HT-29 (cell line): Measurements from ENCODE around the gene GRIA1. TPM values are rescaled to one million over a fixed set of nuclear protein-coding genes. Genes with fewer than 3 reads are reported as not detected.
A peak's percentile ranks its signal among the peaks of the same experiment; 100 is the strongest.

Experiments used
- DNase-seq: peaks from one replicate; pipeline ENCODE4 v3.0.0-alpha.2; 2015; ENCODE audit warnings: low spot score
- total RNA-seq: library from RNA; depleted of rRNA; stranded (reverse); fragments of >200 nt; shearing (Covaris generic); gene quantifications from 2 replicates; pipeline ENCODE4 v1.2.3, GENCODE V29; 2014

The GRIA1 gene
- total RNA-seq, 1 experiment from 2014 or later = not detected

- DNase-seq = no peak
These were observed 56.1 kb downstream of the GRIA1 start for GRCh38 chr5:153546566-153546965.

DNA sequence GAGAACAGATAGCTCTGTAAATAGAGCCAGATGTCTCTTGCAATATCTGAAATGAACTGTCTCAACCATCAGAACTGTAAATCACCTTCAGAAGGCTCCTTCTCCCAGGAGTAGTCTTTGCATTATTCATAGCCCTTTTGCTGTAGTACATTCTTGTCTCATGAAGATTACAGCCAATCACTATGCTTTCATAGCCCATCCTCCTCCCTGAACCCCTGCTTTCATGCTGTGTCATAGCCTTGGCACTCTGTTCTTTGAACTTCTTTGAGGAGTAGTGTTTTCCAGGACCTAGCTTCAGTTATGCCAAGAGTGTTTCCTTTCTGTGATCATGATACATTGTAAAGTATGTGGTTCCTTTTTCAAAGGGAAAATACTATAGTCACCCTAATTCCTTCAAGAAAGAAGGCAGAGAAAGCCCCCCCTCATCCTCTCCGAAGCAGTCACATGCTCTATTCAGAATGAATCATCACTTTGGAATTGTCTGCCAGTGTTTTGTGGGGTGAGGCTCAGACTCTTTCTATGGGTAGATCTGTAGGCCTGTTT, 61.1 kb downstream of the GRIA1 start:
- DNase-seq = peak; percentile 17

DNA sequence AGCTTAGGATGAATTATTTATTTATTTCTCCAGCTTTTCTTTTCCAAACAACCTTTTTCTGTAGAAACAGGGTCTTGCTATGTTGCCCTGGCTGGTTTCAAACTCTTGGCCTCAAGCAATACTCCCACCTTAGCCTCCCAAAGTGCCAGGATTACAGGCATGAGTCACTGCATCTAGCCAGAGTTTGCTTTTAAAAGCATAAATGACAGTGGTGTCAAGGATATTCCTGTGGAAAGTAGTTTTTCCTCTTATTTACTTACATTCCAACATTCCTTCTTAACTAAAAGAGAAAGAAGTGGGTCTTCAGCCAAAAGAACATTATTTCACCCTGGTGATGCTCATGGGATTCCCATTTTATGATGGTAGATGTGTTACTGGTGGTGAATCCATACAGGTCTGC, 62.4 kb downstream of the GRIA1 start:
- DNase-seq = no peak

DNA sequence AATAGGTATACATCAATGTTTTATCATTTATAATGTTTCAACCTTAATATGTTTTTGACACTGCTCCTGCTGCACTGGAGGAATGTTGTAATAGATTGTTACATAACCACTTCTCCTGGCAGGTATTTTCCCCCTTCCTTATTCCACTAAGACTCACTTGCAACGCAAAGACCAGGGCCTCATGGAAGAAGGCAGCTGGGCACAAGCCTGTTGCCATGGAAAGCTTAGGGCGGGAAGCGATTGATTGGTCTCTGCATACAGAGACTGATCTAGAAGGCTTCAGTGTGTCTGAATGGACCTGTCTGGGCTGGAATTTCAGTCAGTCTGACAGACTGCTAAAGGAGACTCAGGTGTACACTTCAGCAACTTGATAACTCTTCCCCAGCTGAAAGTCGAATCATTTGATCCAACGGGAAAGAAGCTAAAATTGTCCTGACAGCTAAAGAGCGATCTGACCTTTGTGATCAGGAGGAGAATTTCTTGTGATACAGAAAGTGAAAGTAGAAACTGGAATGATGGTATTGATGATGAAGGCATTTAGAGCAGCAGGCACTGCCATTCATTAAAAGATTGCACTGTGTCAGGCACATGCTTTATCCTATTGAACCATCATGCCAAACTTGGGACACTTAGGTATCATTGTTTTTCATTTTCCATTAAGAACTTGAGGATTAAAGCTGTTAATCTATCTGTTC, 65.1 kb downstream of the GRIA1 start:
- DNase-seq = no peak

DNA sequence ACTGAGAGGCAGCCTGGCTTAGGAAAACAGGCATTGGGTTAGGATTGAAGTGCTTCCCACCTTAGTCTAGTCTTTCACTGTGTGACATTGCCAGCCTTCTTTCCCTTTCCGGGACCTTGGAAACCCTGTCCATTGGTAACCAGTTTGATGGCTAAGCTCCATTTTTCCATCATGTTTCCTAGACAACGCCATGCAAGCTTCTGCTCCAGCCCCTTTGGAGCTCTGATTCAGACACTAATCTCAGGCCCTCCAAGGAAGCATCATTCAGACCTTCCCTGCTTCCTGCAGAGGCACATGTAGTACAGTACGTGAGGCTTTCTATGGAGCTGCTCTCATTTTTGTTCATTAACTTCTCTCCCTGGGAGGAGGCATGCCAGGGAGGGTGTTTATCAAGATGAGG, 68.5 kb downstream of the GRIA1 start:
- no peak for DNase-seq

- DNase-seq = no peak
These were observed 69.5 kb downstream of the GRIA1 start for GRCh38 chr5:153559926-153560325.

GRCh38 chr5:153562189-153562588, 71.7 kb downstream of the GRIA1 start:
- DNase-seq = no peak

DNA sequence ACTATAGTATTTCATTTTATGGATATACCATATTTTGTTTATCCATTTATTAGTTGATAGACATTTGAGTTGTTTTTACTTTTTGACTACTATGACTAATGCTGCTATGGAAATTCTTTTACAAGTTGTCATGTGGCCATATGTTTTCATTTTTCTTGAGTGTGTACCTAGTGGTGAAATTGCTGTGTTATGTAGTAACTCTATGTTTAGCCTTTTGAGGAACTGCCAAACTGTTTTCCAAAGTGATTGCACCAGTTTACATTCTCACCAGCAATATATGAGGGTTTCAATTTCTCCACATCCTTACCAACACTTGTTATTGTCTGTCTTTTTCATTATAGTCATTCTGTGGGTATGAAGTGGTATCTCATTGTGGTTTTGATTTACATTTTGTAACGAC, 75.4 kb downstream of the GRIA1 start:
- DNase-seq = no peak

GRCh38 chr5:153569036-153569435, 78.6 kb downstream of the GRIA1 start:
- no peak for DNase-seq

- no peak for DNase-seq
These were observed 80.7 kb downstream of the GRIA1 start for GRCh38 chr5:153571162-153571561.

- DNase-seq = no peak
These were observed 82.1 kb downstream of the GRIA1 start for GRCh38 chr5:153572411-153573145.

- DNase-seq = no peak
These were observed 83.0 kb downstream of the GRIA1 start for GRCh38 chr5:153573326-153574033.

GRCh38 chr5:153584126-153584959, 93.9 kb downstream of the GRIA1 start:
- no peak for DNase-seq

GRCh38 chr5:153584960-153585359, 94.5 kb downstream of the GRIA1 start:
- no peak for DNase-seq

DNA sequence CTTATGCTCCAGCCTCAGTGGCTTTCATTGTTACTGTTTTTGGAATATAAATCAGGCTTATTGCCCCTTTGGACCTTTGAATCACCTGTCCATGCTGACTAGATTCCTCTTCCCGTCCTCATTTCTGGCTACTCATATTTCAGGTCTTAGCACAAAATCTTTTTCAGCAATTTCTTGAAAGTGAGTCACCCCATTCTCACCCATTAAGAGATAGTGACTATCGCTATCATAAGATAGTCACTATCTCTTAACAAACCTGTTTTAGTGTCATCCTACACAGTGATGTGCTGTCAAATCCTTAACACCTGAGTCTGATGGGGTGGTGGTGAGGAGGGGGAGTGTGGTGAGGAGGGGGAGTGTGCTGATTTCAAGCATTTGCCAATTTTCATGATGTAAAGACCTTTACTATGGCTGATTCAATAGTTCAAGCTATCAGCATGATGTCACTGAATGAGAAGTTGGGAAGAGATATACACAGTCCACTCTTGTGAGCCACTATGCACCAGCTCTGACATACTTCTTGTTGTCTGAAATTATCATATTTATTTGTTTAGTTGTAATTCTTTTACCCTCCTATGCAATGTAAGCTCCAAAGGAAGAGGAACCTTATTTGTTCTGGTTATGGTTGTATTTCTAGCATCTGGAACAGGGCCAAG, 95.3 kb downstream of the GRIA1 start:
- no peak for DNase-seq

- DNase-seq = no peak
These were observed 101.6 kb downstream of the GRIA1 start for GRCh38 chr5:153592081-153592480.

DNA sequence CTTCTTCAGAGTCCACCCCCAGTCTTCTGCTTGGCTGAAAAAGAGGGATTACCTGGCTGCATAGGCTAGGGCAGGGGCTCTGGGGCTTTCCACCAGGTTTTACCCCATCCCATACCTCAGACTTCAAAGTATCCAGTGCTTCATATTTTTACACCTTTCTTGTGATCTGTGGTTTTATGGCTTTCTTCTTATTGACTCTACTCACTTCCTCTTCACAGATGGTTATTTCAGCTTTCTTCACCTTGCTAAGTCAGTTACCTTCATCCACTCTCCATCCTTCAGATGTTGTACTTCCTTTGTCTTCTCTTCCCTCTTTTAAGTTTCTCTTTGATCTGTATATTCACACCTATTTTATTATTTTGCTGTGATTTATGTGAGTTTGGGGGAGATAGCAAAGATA, 104.3 kb downstream of the GRIA1 start:
- no peak for DNase-seq

DNA sequence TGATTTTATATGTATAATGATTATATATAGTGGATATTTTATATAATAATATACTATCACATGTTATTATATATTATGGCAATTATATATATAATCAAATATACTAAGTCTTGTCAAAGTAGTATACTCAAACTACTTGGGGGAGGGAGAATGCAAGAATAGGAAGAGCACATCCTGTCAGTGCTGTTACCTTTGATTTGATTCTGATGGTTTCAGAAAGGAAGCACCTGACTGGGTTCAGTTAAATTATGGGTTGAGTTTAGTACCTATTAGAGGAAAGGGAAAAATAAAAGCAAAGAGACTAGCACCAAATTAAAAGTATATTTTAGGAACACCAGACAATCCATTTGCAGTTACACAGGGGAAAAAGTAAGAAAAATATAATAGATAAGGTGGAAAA, 107.6 kb downstream of the GRIA1 start:
- DNase-seq = no peak

DNA sequence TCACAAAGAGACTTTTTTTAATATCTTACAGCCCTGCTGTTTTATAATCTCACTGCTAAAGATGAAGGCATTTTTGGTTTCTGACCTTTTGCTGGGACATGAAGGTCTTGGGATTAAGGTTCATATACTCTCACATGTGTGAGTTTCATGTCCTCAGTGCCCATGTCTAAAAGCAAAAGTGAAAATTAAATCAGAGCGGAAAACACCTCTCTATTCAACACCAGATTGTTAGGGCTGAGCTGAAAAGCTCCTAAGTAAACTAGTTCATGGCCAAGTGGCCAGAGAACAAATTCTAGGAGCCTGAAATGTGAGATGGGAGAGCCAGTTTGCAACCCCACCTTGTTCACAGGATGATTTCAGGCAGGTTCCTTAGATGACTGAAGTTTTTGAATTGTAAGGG, 110.9 kb downstream of the GRIA1 start:
- no peak for DNase-seq

- no peak for DNase-seq
These were observed 114.9 kb downstream of the GRIA1 start for GRCh38 chr5:153605386-153605785.

DNA sequence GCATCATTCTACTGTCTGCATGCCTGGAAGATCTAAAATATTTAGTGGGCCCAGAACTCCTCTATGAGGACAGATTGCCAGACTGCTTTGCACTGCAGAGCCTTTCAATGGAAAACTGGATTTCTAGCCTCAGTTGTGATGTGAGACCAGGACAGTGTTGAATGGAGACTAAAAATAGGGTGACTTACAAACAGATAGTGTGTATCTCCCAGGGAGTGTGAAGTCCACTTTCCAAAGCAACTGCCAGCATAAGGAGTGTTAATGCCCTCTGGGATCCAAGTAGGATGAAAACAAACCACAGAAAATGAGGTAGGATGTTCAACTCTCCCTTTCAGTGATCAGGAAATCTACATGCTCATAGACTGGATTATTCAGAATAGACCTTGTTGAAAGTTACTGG, 119.5 kb downstream of the GRIA1 start:
- no peak for DNase-seq
